HG03097 (cell line): ENCODE data around the gene SMS.

Experiments
- ATAC-seq: cut with Tn5 transposase; IDR thresholded peaks from one replicate; pipeline ENCODE4 v1.9.1; 2021; ENCODE audit not compliant: unreplicated experiment, low FRiP score

Gene SMS

DNA sequence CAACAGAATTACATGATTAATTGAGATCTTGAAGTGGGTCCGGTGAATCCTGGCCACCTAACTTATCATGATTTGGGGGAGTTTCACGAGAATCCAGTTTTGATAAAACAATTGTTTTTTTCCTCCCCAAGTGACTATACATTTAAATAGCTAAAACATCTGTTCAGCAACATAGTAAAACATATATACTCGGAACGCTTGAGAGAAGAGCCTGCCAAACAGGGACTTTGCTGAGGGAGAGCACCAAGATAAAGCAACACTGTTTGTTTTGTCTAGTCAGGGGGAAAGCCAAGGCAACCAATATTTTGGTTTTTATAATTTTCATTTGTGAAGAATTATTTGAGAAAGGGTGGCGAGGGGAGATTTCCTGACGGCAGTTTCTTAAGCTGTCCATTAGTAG lies 92.0 kb downstream of the SMS start:
- ATAC-seq: no peak

DNA sequence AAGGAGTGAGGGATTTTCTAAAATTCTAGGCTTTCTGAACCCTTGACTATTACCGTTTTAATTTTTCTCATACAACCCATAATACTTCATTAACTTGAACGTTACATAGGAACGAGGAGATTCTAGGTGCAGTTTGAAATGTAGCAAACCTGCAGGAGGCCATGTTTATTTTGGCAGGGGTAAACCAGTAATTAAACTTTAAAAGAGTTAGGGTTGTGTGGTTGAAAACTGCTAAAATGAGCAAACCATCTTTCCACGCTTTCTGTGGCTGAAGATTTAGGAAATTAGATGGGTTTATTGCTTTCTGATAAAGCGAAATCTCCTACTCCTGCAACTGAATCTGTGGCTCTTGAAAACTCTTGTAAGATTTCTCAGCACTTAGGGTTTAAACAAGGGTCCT lies 93.3 kb downstream of the SMS start:
- no peak for ATAC-seq

DNA sequence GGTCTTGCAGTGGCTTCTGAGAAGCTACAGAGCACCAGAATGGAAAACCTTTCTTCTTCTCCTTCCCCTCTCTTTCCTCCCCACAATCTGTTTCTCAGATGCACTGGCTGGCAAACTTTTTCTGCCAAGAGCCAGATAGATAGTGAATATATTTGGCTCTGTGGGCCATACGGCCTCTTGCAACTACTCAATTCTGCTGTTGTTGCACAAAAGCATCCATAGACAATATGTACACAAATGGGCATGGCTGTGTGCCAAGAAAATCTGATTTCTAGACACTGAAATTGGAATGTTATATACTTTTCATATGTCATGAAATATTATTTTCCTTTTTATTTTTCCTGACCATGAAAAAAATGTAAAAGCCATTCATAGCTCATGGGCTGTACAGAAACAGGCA lies 94.7 kb downstream of the SMS start:
- no peak for ATAC-seq

DNA sequence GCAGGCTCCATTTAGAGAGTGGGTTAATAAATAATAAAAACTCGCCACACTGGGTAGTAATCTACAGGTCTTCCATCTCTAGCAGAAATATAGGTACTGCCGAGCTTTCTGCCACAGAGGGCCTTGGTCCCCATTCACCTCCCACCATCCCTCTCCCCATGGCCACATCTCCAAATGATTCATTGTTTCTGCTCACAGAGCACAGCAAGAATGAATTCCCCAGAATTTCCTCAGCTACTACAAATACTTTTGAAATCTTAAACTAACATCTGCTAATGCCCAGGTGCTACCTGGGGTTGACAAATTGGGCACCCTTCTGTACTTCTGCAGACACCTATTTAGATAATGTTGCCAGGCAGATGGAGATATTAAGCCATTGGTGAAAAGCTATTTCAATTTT lies 96.7 kb downstream of the SMS start:
- no peak for ATAC-seq

DNA sequence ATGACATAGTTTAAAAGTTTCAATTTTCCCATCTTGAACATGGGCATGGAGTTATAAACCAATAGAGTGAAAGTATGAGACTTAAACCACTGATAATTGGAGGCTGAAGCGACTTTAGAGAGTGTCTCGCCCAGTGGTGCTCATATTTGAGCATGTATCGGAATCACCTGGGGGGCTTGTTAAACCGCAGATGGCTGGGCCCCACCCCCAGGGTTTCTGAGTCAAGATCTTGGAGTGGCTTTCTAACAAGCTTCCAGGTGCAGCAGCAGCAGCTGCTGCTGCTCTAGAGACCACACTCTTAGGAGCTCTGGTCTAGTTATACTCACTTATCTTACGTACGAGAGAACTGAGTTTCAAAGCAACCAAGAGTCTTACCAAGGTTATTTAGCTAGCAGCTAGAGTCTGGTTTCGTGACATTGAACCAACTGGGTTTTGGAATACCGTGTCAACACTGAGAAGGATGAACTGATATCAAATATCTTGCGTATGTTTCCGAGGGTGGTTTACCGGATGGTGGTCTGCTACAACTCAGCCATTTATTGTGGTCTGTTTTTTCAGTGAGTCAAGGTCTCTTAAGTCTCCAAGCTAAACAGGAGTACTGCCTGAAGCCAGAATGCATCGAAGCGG lies 97.5 kb downstream of the SMS start:
- no peak for ATAC-seq

DNA sequence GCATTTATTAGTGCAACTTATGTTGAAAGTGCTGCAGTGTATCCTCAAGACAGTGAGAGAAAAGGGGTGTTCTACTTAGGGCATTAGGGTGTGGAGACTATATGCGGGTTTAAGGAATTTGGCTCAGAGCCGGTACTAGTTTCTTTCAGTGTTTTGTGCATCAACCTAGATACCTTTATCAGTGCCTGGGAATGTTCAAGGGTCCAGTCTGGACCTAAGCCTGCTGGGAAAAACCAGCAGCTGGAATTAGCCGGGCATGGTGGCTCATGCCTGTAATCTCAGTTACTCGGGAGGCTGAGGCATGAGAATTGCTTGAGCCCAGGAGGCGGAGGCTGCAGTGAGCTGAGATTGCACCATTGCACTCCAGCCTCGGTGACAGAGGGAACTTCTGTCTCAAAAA lies 99.0 kb downstream of the SMS start:
- ATAC-seq: no peak

DNA sequence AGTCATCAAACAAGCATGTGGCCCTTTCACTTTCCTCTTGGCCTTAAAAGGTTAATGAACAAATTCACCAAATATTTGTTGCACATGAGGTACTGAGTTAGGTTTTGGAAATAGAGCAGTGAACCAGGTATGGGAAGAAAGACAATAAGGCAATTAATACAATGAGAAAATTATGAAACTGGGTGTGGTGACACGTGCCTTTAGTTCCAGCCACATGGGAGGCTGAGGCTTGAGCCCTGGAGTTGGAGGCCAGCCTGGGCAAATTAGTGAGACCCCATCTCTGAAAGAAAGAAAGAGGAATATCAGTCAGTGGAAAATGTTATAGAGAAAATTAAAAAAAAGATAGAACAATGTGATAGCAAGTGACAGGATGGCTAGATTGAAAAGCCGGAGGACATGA lies 99.7 kb downstream of the SMS start:
- no peak for ATAC-seq

DNA sequence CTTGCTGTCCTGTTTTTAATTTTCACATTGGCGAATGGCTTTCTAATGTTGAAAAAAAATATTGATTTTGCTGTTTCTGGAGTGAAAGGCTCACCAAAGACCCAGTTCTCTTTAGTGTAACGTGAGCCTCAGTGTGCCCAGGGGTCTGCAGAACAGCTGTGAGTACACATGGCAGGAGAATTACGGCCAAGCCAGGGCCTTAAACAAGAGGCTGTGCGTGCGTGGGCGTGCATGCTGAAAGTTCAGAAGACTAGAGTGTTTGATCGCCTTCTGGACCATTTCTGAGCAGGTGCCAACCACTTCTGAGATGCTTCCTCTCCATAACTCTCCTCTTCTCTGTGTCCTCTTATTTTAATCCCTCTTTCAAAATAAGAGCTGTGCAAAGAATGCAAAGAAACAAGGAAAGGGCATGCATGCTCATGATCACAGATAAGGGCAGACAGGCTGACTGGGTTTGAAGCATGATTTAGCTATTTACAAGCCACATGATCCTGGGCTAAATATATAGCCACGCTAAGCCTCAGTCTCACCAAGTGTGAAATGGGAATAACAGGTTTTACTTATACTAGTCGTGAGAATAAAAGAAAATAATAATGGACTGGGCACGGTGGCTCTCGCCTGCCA lies 101.5 kb downstream of the SMS start:
- ATAC-seq: no peak

DNA sequence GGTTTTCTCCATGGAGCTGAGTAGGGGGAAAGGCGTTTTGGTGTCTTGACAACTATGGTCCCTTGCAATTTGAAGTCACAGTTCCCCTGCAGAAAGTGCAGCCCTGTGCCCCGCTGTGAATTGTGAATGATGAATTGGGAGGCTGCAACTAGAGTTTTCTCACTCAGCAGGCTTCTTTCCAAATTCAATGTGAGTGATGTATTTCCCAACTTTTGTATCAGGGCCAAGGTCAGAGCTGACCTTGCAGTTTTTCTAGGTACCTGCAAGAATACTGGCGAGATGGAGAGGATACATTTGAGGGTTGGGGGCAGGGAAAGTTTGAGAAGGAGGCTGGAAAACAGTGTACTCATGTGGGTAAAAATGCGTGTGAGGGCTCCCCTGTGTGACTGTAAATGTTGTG lies 103.4 kb downstream of the SMS start:
- ATAC-seq: no peak
